GM23338 (cell line): ENCODE data around the gene NARS2.

Source experiments
- CREB1 ChIP-seq: fragments of 250-450 bp; sonication (Bioruptor Pico); IDR thresholded peaks from 2 replicates; pipeline ENCODE4 v1.5.0; 2020; ENCODE audit warnings: low read depth, mild to moderate bottlenecking, moderate library complexity
- CTCF ChIP-seq, 2 experiments: fragments of 200-600 bp in 1 of 2; sonication (generic) in 1 of 2; conservative IDR thresholded peaks; 2 replicates each; pipeline versions ENCODE4 v1.5.1 to v1.6.1; 2016 to 2017; ENCODE audit warnings: antibody characterized with exemption in 2 of 2, low read depth in 2 of 2, mild to moderate bottlenecking in 2 of 2, moderate library complexity in 1 of 2
- ETS1 ChIP-seq: IDR thresholded peaks from 2 replicates; pipeline ENCODE4 v1.6.1; 2016; ENCODE audit warnings: antibody characterized with exemption
- EZH2 ChIP-seq: fragments of 200-600 bp; sonication (generic); IDR thresholded peaks from one replicate; pipeline ENCODE4 v1.8.0; 2017; ENCODE audit warnings: antibody characterized with exemption, mild to moderate bottlenecking, low read depth; ENCODE audit not compliant: unreplicated experiment
- EZH2phosphoT487 ChIP-seq: fragments of 200-600 bp; sonication (generic); IDR thresholded peaks from one replicate; pipeline ENCODE4 v1.8.1; 2018; ENCODE audit warnings: antibody characterized with exemption; ENCODE audit not compliant: unreplicated experiment
- JUNB ChIP-seq: IDR thresholded peaks from one replicate; pipeline ENCODE4 v1.6.1; 2016; ENCODE audit warnings: antibody characterized with exemption; ENCODE audit not compliant: unreplicated experiment
- NANOG ChIP-seq: IDR thresholded peaks from 2 replicates; pipeline ENCODE4 v1.6.1; 2016; ENCODE audit warnings: antibody characterized with exemption, borderline replicate concordance
- POLR2AphosphoS5 ChIP-seq: IDR thresholded peaks from 2 replicates; pipeline ENCODE4 v1.6.1; 2016; ENCODE audit warnings: antibody characterized with exemption, low read depth
- REST ChIP-seq: IDR thresholded peaks from one replicate; pipeline ENCODE4 v1.6.1; 2018; ENCODE audit warnings: antibody characterized with exemption; ENCODE audit not compliant: unreplicated experiment
- ZNF114 ChIP-seq: fragments of 250-450 bp; sonication (Bioruptor Pico); IDR thresholded peaks from 2 replicates; pipeline ENCODE4 v1.5.0; 2020; ENCODE audit warnings: mild to moderate bottlenecking, moderate library complexity
- ZNF331 ChIP-seq: fragments of 250-450 bp; sonication (Bioruptor Pico); IDR thresholded peaks from 2 replicates; pipeline ENCODE4 v1.5.0; 2020; ENCODE audit warnings: low read depth, mild to moderate bottlenecking, moderate library complexity
- ZNF462 ChIP-seq: fragments of 250-450 bp; sonication (Bioruptor Pico); IDR thresholded peaks from 2 replicates; pipeline ENCODE4 v1.5.0; 2020; ENCODE audit warnings: mild to moderate bottlenecking, moderate library complexity

- TF ChIP-seq ETS1 (no peak), CTCF (conservative IDR thresholded peaks at IDR 0.05; ENCODE audit: low read depth in 2 of 2) (no peak), EZH2 (no peak), JUNB (no peak), EZH2phosphoT487 (no peak), POLR2AphosphoS5 (no peak), REST (no peak), ZNF331 (CRISPR knock-in tag) (no peak), CREB1 (CRISPR knock-in tag) (no peak), ZNF462 (CRISPR knock-in tag) (no peak), NANOG (no peak), ZNF114 (CRISPR knock-in tag) (no peak)
Measured at GRCh38 chr11:78467931-78468330, 106.7 kb downstream of the NARS2 start.
